Gastrocnemius medialis (tissue), 4 donors: ENCODE results near the gene TMEM72. TPM values are rescaled to one million over a fixed set of nuclear protein-coding genes. Genes with fewer than 3 reads are reported as not detected.
A peak's percentile ranks its signal among the peaks of the same experiment; 100 is the strongest.

ENCODE experiments used
- ATAC-seq, 2 donors: fragments of 150-250 bp; one replicate each; pipeline ENCODE4 v1.9.1; 2016
- DNase-seq, 2 donors: peaks; one replicate each; pipeline ENCODE4 v3.0.0-alpha.2; 2019
- H3K27ac ChIP-seq, 4 donors: fragments of 200-600 bp; sonication (generic); 1 replicate in 1 of 4; 2 replicates in 3 of 4; pipeline ENCODE4 v1.5.1; 2016 to 2018; ENCODE audit warnings: mild to moderate bottlenecking in 2 of 4, moderate library complexity in 1 of 4
- H3K27me3 ChIP-seq, 3 donors: fragments of 200-600 bp; sonication (generic) in 2 of 3; 1 replicate in 1 of 3; 2 replicates in 2 of 3; pipeline versions ENCODE4 v1.5.1 to v1.6.0; 2016 to 2019; ENCODE audit warnings: mild to moderate bottlenecking in 1 of 3, moderate library complexity in 1 of 3
- H3K36me3 ChIP-seq, 2 donors: fragments of 200-600 bp; sonication (generic) in 1 of 2; one replicate each; pipeline ENCODE4 v1.5.1; 2017 to 2018
- H3K4me1 ChIP-seq, 2 donors: fragments of 200-600 bp; sonication (generic) in 1 of 2; one replicate each; pipeline ENCODE4 v1.5.1; 2016 to 2017; ENCODE audit warnings: mild to moderate bottlenecking in 2 of 2
- H3K4me3 ChIP-seq, 4 donors: fragments of 200-600 bp; sonication (generic) in 3 of 4; 1 replicate in 1 of 4; 2 replicates in 3 of 4; pipeline ENCODE4 v1.5.1; 2016 to 2019; ENCODE audit warnings: mild to moderate bottlenecking in 2 of 4
- H3K9me3 ChIP-seq, 3 donors: fragments of 200-600 bp; sonication (generic) in 2 of 3; 1 replicate in 1 of 3; 2 replicates in 2 of 3; pipeline ENCODE4 v1.5.1; 2016 to 2019
- POLR2A ChIP-seq, 2 donors: fragments of 450-650 bp; IDR thresholded peaks; one replicate each; pipeline ENCODE4 v1.6.1; 2017; ENCODE audit warnings: antibody characterized with exemption in 2 of 2, mild to moderate bottlenecking in 2 of 2, moderate library complexity in 2 of 2
- in situ Hi-C, 4 donors: fragments of 200-750 bp; cut with MboI; loops; one replicate each; pipeline versions ENCODE4 v1.15.0 to v1.8.0; 2017; ENCODE audit warnings: low sequenced_read_pairs in 4 of 4
- intact Hi-C: fragments of 100-400 bp; cut with DNase I; formaldehyde crosslinking; loops from one replicate; pipeline ENCODE4 v1.15.1; 2023; ENCODE audit warnings: low total_unique reads
- total RNA-seq, 4 donors: library from RNA; depleted of rRNA; stranded (reverse); fragments of >200 nt; gene quantifications; one replicate each; pipeline versions ENCODE4 v1.1.0 to v1.2.3, GENCODE V29; 2016
- TF ChIP-seq, protein P1 (sequence below), 5 experiments: fragments of 450-650 bp in 3 of 5; fragments of 200-600 bp in 2 of 5; sonication (generic) in 2 of 5; IDR thresholded peaks in 4 of 5; conservative IDR thresholded peaks in 1 of 5; 1 replicate in 4 of 5; 2 replicates in 1 of 5; pipeline ENCODE4 v1.5.1; 2016 to 2019; ENCODE audit warnings: antibody characterized with exemption in 5 of 5, mild to moderate bottlenecking in 3 of 5, moderate library complexity in 3 of 5

TMEM72 gene
- total RNA-seq, 4 donors from 2014 or later: not detected

DNA sequence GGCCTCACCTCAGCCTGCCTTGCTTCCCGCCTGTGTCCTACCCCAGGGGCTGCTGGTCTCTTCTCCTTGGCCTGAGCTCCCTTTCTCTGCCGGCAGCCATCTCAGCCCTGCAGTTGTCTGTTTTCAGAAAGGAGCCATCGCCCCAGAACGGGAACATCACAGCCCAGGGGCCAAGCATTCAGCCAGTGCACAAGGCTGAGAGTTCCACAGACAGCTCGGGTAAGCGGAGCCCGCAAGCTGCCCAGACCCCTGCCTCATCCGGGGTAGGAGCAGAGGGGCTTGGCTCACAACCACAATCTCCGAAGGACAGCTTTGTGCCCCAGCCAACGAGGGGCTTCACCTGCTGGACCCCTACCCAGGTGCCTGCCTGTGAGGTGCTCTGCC is 72.8 kb downstream of the TMEM72 start:
- intact Hi-C loops (no loop called here), in situ Hi-C loops (loop anchor here in 2 of 4 donors (25.0 kb wide), 2 partner anchors 1028 to 1572 kb away; partner anchors contain the start of gene HNRNPF (in 2 of the 2))
- DNase-seq (no peak), ATAC-seq (no peak)
- Histone ChIP-seq H3K4me3 (no peak overlapping the region), H3K27ac (peak overlapping the region in 3 of 4 donors; percentile 89 to 94 (median 91)), H3K9me3 (no peaks in the 10 kb centered on the region), H3K4me1 (peaks cover 38 to 46% of the 10 kb centered on the region in 2 donors), H3K27me3 (no peaks in the 10 kb centered on the region), H3K36me3 (peaks cover 0 to 9% of the 10 kb centered on the region in 2 donors)
- TF ChIP-seq POLR2A (IDR thresholded peaks at IDR 0.05): no peak
- TF ChIP-seq, protein P1, sequence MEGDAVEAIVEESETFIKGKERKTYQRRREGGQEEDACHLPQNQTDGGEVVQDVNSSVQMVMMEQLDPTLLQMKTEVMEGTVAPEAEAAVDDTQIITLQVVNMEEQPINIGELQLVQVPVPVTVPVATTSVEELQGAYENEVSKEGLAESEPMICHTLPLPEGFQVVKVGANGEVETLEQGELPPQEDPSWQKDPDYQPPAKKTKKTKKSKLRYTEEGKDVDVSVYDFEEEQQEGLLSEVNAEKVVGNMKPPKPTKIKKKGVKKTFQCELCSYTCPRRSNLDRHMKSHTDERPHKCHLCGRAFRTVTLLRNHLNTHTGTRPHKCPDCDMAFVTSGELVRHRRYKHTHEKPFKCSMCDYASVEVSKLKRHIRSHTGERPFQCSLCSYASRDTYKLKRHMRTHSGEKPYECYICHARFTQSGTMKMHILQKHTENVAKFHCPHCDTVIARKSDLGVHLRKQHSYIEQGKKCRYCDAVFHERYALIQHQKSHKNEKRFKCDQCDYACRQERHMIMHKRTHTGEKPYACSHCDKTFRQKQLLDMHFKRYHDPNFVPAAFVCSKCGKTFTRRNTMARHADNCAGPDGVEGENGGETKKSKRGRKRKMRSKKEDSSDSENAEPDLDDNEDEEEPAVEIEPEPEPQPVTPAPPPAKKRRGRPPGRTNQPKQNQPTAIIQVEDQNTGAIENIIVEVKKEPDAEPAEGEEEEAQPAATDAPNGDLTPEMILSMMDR (IDR thresholded peaks at IDR 0.05 in 4 of 5, conservative IDR thresholded peaks at IDR 0.05 in 1 of 5): no peak

DNA sequence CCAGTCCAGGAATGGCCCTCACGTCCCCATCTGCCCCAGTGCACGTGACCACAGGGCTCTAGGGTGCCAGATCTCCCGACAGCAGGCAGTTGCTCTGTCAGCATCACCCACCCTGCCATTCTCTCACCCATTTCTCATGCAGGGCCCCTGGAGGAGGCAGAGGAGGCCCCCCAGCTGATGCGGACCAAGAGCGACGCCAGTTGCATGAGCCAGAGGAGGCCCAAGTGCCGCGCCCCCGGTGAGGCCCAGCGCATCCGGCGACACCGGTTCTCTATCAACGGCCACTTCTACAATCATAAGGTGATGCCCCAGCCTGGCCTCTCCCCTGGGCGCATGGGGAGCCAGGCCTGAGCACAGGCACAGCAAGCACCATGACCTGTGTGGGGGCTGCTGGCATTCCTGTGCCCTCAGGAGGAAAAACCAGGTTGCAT is 73.5 kb downstream of the TMEM72 start:
- Histone ChIP-seq H3K27ac (peak overlapping the region in 2 of 4 donors; percentile 45 to 89), H3K9me3 (no peaks in the 10 kb centered on the region), H3K4me1 (peaks cover 30 to 38% of the 10 kb centered on the region in 2 donors), H3K27me3 (no peaks in the 10 kb centered on the region), H3K4me3 (no peak overlapping the region), H3K36me3 (peaks cover 0 to 9% of the 10 kb centered on the region in 2 donors)
- no peak for TF ChIP-seq POLR2A (IDR thresholded peaks at IDR 0.05)
- TF ChIP-seq, protein P1 (IDR thresholded peaks at IDR 0.05 in 4 of 5, conservative IDR thresholded peaks at IDR 0.05 in 1 of 5): no peak
- no peak for ATAC-seq
- peak in 1 of 2 donors; percentile 0 for DNase-seq
- intact Hi-C loops: no loop called here
- in situ Hi-C loops: loop anchor here in 2 of 4 donors (25.0 kb wide), 2 partner anchors 1028 to 1572 kb away; partner anchors contain the start of gene HNRNPF (in 2 of the 2)

DNA sequence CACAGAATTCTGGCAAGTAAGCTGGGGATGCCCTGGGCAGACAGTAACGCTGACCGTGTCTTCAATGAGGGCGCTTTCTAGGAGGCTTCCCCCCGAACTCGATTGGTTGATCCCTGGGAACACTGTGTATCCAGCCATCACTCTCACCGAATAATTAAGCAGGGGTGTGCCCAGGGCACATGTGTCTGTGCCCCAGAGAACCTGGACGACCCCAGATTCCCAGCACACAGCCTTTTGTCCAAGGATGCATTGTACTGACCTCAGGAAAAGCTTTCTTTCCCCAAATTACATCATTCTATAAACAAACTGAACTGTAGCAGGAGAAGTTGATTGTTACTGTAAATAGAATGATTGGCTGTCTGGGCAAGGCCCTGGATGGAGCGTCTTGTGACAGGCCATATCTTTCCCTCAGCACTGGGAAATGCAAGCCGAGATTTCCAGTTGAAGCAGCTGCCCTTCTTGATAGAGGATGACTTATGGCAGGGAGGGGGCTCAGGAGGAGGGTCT is 74.1 kb downstream of the TMEM72 start:
- ATAC-seq (no peak), DNase-seq (peak in 1 of 2 donors; percentile 1)
- intact Hi-C loops: no loop called here
- Histone ChIP-seq H3K27me3 (no peaks in the 10 kb centered on the region), H3K4me3 (no peak overlapping the region), H3K27ac (peak overlapping the region in 2 of 4 donors; percentile 45 to 89), H3K4me1 (peaks cover 24 to 32% of the 10 kb centered on the region in 2 donors), H3K36me3 (peaks cover 0 to 9% of the 10 kb centered on the region in 2 donors), H3K9me3 (no peaks in the 10 kb centered on the region)
- in situ Hi-C loops: loop anchor here in 2 of 4 donors (25.0 kb wide), 2 partner anchors 1027 to 1573 kb away; partner anchors contain the start of gene HNRNPF (in 2 of the 2)
- TF ChIP-seq, protein P1 (IDR thresholded peaks at IDR 0.05 in 4 of 5, conservative IDR thresholded peaks at IDR 0.05 in 1 of 5): no peak
- TF ChIP-seq POLR2A (IDR thresholded peaks at IDR 0.05): no peak

DNA sequence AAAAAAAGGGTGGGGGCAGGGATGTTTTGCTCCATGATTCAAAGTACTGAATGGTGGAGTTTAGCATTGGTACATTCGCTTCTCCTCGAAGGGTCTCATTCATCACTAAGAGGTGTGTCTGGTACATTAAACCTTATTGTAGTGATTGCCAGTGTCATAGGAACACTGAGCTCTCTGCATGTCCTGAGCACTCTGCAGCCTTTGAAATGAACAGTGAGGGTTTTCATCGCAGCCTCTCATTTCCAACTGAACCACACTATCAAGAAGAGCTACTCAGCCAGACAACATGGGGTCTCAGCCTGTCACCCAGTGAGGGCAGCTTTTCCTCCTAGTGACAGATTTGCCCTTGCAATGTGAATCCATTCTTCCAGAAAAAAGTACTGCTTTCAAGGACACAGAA is 75.0 kb downstream of the TMEM72 start:
- peak in 1 of 2 donors; percentile 0 for DNase-seq
- Histone ChIP-seq H3K36me3 (peaks cover 0 to 9% of the 10 kb centered on the region in 2 donors), H3K4me1 (peaks cover 15 to 29% of the 10 kb centered on the region in 2 donors), H3K27ac (peak overlapping the region in 2 of 4 donors; percentile 45 to 61), H3K4me3 (no peak overlapping the region), H3K9me3 (no peaks in the 10 kb centered on the region), H3K27me3 (no peaks in the 10 kb centered on the region)
- no peak for TF ChIP-seq POLR2A (IDR thresholded peaks at IDR 0.05)
- TF ChIP-seq, protein P1 (IDR thresholded peaks at IDR 0.05 in 4 of 5, conservative IDR thresholded peaks at IDR 0.05 in 1 of 5): no peak
- intact Hi-C loops: no loop called here
- no peak for ATAC-seq
- in situ Hi-C loops: loop anchor here in 2 of 4 donors (25.0 kb wide), 2 partner anchors 1026 to 1574 kb away; partner anchors contain the start of gene HNRNPF (in 2 of the 2)

Other genes with a start within 250 kb of the TMEM72 start
- 10 to 100 TPM in 3 of 4 donors, 1 to 10 TPM in 1; 9.4 to 39.7 (median 24.0) TPM for gene RASSF4, start 48.5 kb downstream of the TMEM72 start, total RNA-seq
- gene DEPP1, start 67.5 kb downstream of the TMEM72 start, total RNA-seq: 100 to 1,000 TPM in 2 of 4 donors, 10 to 100 TPM in 2; 83.4 to 331 (median 120) TPM
- gene ZNF22, start 89.6 kb downstream of the TMEM72 start, total RNA-seq: 10 to 100 TPM in 2 of 4 donors, 1 to 10 TPM in 2; 3.6 to 12.3 (median 8.1) TPM